Common myeloid progenitor, CD34-positive (primary cell): ENCODE results near the gene IGF2BP3.
A peak's percentile ranks its signal among the peaks of the same experiment; 100 is the strongest.

Source experiments
- CTCF ChIA-PET: fragments of 350-600 bp; sonication (Branson Sonifier 250); formaldehyde crosslinking; loops from one replicate; lab custom pipeline; 2021; ENCODE audit warnings: antibody characterized with exemption; lab: Charles Lee
- POLR2A ChIA-PET: fragments of 350-600 bp; sonication (Branson Sonifier 250); formaldehyde crosslinking; loops from one replicate; lab custom pipeline; 2021; ENCODE audit warnings: antibody characterized with exemption; lab: Charles Lee
- DNase-seq, 3 donors: peaks; one replicate each; pipeline versions ENCODE4 v3.0.0 to v3.0.0-alpha.2; 2013
- H3K27ac ChIP-seq, 2 experiments: 1 replicate in 1 of 2; 2 replicates in 1 of 2; pipeline ENCODE4 v1.7.0; 2013; ENCODE audit warnings: inconsistent platforms in 2 of 2, low read length in 2 of 2, mild to moderate bottlenecking in 2 of 2, low read depth in 1 of 2, moderate library complexity in 1 of 2; ENCODE audit not compliant: severe bottlenecking in 2 of 2, insufficient read depth in 1 of 2, poor library complexity in 1 of 2
- H3K27me3 ChIP-seq, 5 experiments: replicated peaks in 2 of 5; 1 replicate in 3 of 5; 2 replicates in 2 of 5; pipeline versions ENCODE4 v1.6.1 to v1.7.0; 2013; ENCODE audit warnings: low read length in 4 of 5, mild to moderate bottlenecking in 2 of 5, moderate library complexity in 2 of 5, inconsistent platforms in 1 of 5; ENCODE audit not compliant: insufficient read depth in 5 of 5, control insufficient read depth in 4 of 5
- H3K36me3 ChIP-seq, 4 experiments: 1 replicate in 2 of 4; 2 replicates in 2 of 4; pipeline versions ENCODE4 v1.6.1 to v1.7.0; 2013; ENCODE audit warnings: low read length in 3 of 4, control low read depth in 1 of 4, mild to moderate bottlenecking in 1 of 4; ENCODE audit not compliant: control insufficient read depth in 4 of 4, insufficient read depth in 4 of 4
- H3K4me1 ChIP-seq, 4 experiments: 1 replicate in 3 of 4; 2 replicates in 1 of 4; pipeline versions ENCODE4 v1.6.1 to v1.7.1; 2013; ENCODE audit warnings: low read length in 3 of 4, mild to moderate bottlenecking in 3 of 4, control low read depth in 1 of 4, inconsistent platforms in 1 of 4, moderate library complexity in 1 of 4; ENCODE audit not compliant: control insufficient read depth in 4 of 4, insufficient read depth in 4 of 4; ENCODE audit errors: control extremely low read depth in 1 of 4
- H3K4me3 ChIP-seq, 7 experiments: 1 replicate in 4 of 7; 2 replicates in 3 of 7; pipeline versions ENCODE4 v1.5.1 to v1.7.0; 2013; ENCODE audit warnings: mild to moderate bottlenecking in 7 of 7, low read length in 6 of 7, moderate library complexity in 6 of 7, inconsistent platforms in 2 of 7, low read depth in 2 of 7, control low read depth in 1 of 7; ENCODE audit not compliant: insufficient read depth in 4 of 7, control insufficient read depth in 1 of 7; ENCODE audit errors: extremely low read depth in 1 of 7
- H3K9me3 ChIP-seq, 5 experiments: 1 replicate in 4 of 5; 2 replicates in 1 of 5; pipeline versions ENCODE4 v1.6.1 to v1.7.1; 2013; ENCODE audit warnings: low read length in 4 of 5, mild to moderate bottlenecking in 2 of 5, inconsistent platforms in 1 of 5, low read depth in 1 of 5, moderate library complexity in 1 of 5; ENCODE audit not compliant: control insufficient read depth in 4 of 5, insufficient read depth in 2 of 5; ENCODE audit errors: control extremely low read depth in 1 of 5
- WGBS: methylation state at CpG from one replicate; pipeline ENCODE4 v1.1.5; 2013; ENCODE audit not compliant: insufficient coverage; 5-methylcytosine and 5-hydroxymethylcytosine counted together

The IGF2BP3 gene

GRCh38 chr7:23387583-23387982, 82.7 kb downstream of the IGF2BP3 start:
- no peaks in the 10 kb centered on the region for H3K27me3 ChIP-seq
- H3K4me1 ChIP-seq = peaks cover 0 to 2% (median 0%) of the 10 kb centered on the region in 4 experiments
- no peak for DNase-seq
- WGBS = no CpG with 5 or more reads among the region's 1 CpG
- no peak overlapping the region for H3K4me3 ChIP-seq
- ChIA-PET CTCF (interaction anchor here (1.9 kb wide), 1 partner anchor 8 kb away, joined by 4 read pairs; no protein-coding TSS in a partner anchor), POLR2A (no interaction called here)
- no peak overlapping the region for H3K27ac ChIP-seq
- peaks cover 0 to 6% (median 1%) of the 10 kb centered on the region in 4 experiments for H3K36me3 ChIP-seq
- H3K9me3 ChIP-seq = no peaks in the 10 kb centered on the region

GRCh38 chr7:23385140-23385539, 85.2 kb downstream of the IGF2BP3 start:
- DNase-seq = no peak
- H3K9me3 ChIP-seq = no peaks in the 10 kb centered on the region
- peaks cover 0 to 10% (median 0%) of the 10 kb centered on the region in 4 experiments for H3K36me3 ChIP-seq
- H3K27me3 ChIP-seq = no peaks in the 10 kb centered on the region
- H3K4me1 ChIP-seq = peaks cover 0 to 2% (median 0%) of the 10 kb centered on the region in 4 experiments
- H3K27ac ChIP-seq = no peak overlapping the region
- no peak overlapping the region for H3K4me3 ChIP-seq
- ChIA-PET POLR2A (interaction anchor here (0.6 kb wide), 1 partner anchor 150 kb away, joined by 3 read pairs; no protein-coding TSS in a partner anchor), CTCF (no interaction called here)
- WGBS = no CpG with 5 or more reads among the region's 1 CpG

GRCh38 chr7:23383225-23383624, 87.1 kb downstream of the IGF2BP3 start:
- Histone ChIP-seq H3K36me3 (peaks cover 0 to 13% (median 0%) of the 10 kb centered on the region in 4 experiments), H3K27me3 (no peaks in the 10 kb centered on the region), H3K4me3 (no peak overlapping the region), H3K9me3 (no peaks in the 10 kb centered on the region), H3K27ac (no peak overlapping the region), H3K4me1 (peaks cover 0 to 2% (median 0%) of the 10 kb centered on the region in 4 experiments)
- ChIA-PET POLR2A (no interaction called here), CTCF (no interaction called here)
- DNase-seq = no peak
- WGBS = no CpG with 5 or more reads among the region's 2 CpGs

- ChIA-PET POLR2A (no interaction called here), CTCF (interaction anchor here (0.6 kb wide), 1 partner anchor 10 kb away, joined by 3 read pairs; no protein-coding TSS in a partner anchor)
- 94% methylated on average over 3 of the region's 3 CpGs for WGBS
- peaks cover 0 to 1% (median 0%) of the 10 kb centered on the region in 5 experiments for H3K9me3 ChIP-seq
- H3K4me1 ChIP-seq = peaks cover 0 to 2% (median 0%) of the 10 kb centered on the region in 4 experiments
- H3K27ac ChIP-seq = no peak overlapping the region
- H3K4me3 ChIP-seq = no peak overlapping the region
- no peaks in the 10 kb centered on the region for H3K27me3 ChIP-seq
- no peak for DNase-seq
- peaks cover 0 to 12% (median 0%) of the 10 kb centered on the region in 4 experiments for H3K36me3 ChIP-seq
Observed at GRCh38 chr7:23380961-23381360, 89.3 kb downstream of the IGF2BP3 start.

- 85% methylated on average over 3 of the region's 4 CpGs for WGBS
- POLR2A ChIA-PET = no interaction called here
Observed at GRCh38 chr7:23380556-23380955, 89.7 kb downstream of the IGF2BP3 start.

GRCh38 chr7:23378996-23379395, 91.3 kb downstream of the IGF2BP3 start:
- Histone ChIP-seq H3K36me3 (peaks cover 0 to 12% (median 0%) of the 10 kb centered on the region in 4 experiments), H3K27ac (no peak overlapping the region), H3K4me3 (no peak overlapping the region), H3K4me1 (peaks cover 0 to 6% (median 4%) of the 10 kb centered on the region in 4 experiments), H3K27me3 (no peaks in the 10 kb centered on the region), H3K9me3 (peaks cover 0 to 1% (median 0%) of the 10 kb centered on the region in 5 experiments)
- ChIA-PET POLR2A (no interaction called here), CTCF (interaction anchor here (0.6 to 1.3 kb wide), 2 partner anchors 10 to 830 kb away, joined by 4 read pairs; no protein-coding TSS in a partner anchor)
- no CpG with 5 or more reads among the region's 1 CpG for WGBS
- DNase-seq = no peak

More at GRCh38 chr7:23380556-23380955, 89.7 kb downstream of the IGF2BP3 start:
- H3K9me3 ChIP-seq = peaks cover 0 to 1% (median 0%) of the 10 kb centered on the region in 5 experiments
- H3K27me3 ChIP-seq = no peaks in the 10 kb centered on the region
- no peak overlapping the region for H3K27ac ChIP-seq
- DNase-seq = no peak
- H3K36me3 ChIP-seq = peaks cover 0 to 12% (median 0%) of the 10 kb centered on the region in 4 experiments
- H3K4me1 ChIP-seq = peaks cover 0 to 2% (median 0%) of the 10 kb centered on the region in 4 experiments
- H3K4me3 ChIP-seq = no peak overlapping the region
- CTCF ChIA-PET = interaction anchor here (0.6 kb wide), 1 partner anchor 10 kb away, joined by 3 read pairs; no protein-coding TSS in a partner anchor

GRCh38 chr7:23377134-23377533, 93.2 kb downstream of the IGF2BP3 start:
- peaks cover 0 to 12% (median 0%) of the 10 kb centered on the region in 4 experiments for H3K36me3 ChIP-seq
- no CpG with 5 or more reads among the region's 3 CpGs for WGBS
- peak in 2 of 3 donors; percentile 12 to 21 for DNase-seq
- ChIA-PET CTCF (no interaction called here), POLR2A (no interaction called here)
- no peak overlapping the region for H3K4me3 ChIP-seq
- H3K9me3 ChIP-seq = peaks cover 0 to 1% (median 0%) of the 10 kb centered on the region in 5 experiments
- peaks cover 5 to 23% (median 17%) of the 10 kb centered on the region in 4 experiments for H3K4me1 ChIP-seq
- no peaks in the 10 kb centered on the region for H3K27me3 ChIP-seq
- no peak overlapping the region for H3K27ac ChIP-seq
